HFF-Myc (cell line): ENCODE results near the gene PTGES.
"Not testable (repeated sequence)": the region's sequence is repeated elsewhere in the genome, so short reads cannot be mapped to it uniquely, and the experiment has no call there.

Experiments used
- DNase-seq: peaks from one replicate; pipeline ENCODE4 v3.0.0-alpha.2; 2011; ENCODE audit warnings: low read depth; ENCODE audit errors: extremely low read depth
- H3K4me3 ChIP-seq: replicated peaks from 2 replicates; pipeline ENCODE4 v1.5.1; 2011; ENCODE audit warnings: low read depth, mild to moderate bottlenecking, control low read depth, low read length
- CTCF ChIP-seq: IDR thresholded peaks from 2 replicates; pipeline ENCODE4 v1.5.1; 2012; ENCODE audit warnings: mild to moderate bottlenecking, low read depth, low read length, control low read depth; ENCODE audit errors: missing control alignments

PTGES gene

GRCh38 chr9:129750013-129750638 lies 2.7 kb downstream of the PTGES start:
- no peak for DNase-seq
- no peak overlapping the region for H3K4me3 ChIP-seq
- no peak for TF ChIP-seq CTCF

GRCh38 chr9:129749575-129749974 lies 3.3 kb downstream of the PTGES start:
- H3K4me3 ChIP-seq = no peak overlapping the region

GRCh38 chr9:129749052-129749451 lies 3.8 kb downstream of the PTGES start:
- not testable (repeated sequence) for H3K4me3 ChIP-seq

More at GRCh38 chr9:129749575-129749974, 3.3 kb downstream of the PTGES start:
- DNase-seq = no peak
- TF ChIP-seq CTCF = no peak

GRCh38 chr9:129748249-129748648 lies 4.6 kb downstream of the PTGES start:
- no peak for DNase-seq
- H3K4me3 ChIP-seq = no peak overlapping the region
- TF ChIP-seq CTCF = no peak

More at GRCh38 chr9:129749052-129749451, 3.8 kb downstream of the PTGES start:
- DNase-seq = not testable (repeated sequence)

GRCh38 chr9:129746092-129746777 lies 6.6 kb downstream of the PTGES start:
- no peak overlapping the region for H3K4me3 ChIP-seq
- no peak for DNase-seq
- TF ChIP-seq CTCF = no peak

GRCh38 chr9:129745200-129745599 lies 7.6 kb downstream of the PTGES start:
- no peak for TF ChIP-seq CTCF
- DNase-seq = no peak
- H3K4me3 ChIP-seq = no peak overlapping the region

- H3K4me3 ChIP-seq = no peak overlapping the region
- DNase-seq = no peak
- no peak for TF ChIP-seq CTCF
Measured at GRCh38 chr9:129740666-129741464, 12.0 kb downstream of the PTGES start.
